GM19023 (cell line): ENCODE measurements around the gene TMCC1.
"Not testable (repeated sequence)": the region's sequence is repeated elsewhere in the genome, so short reads cannot be mapped to it uniquely, and the experiment has no call there.

ENCODE experiments used
- ATAC-seq: cut with Tn5 transposase; IDR thresholded peaks from one replicate; pipeline ENCODE4 v1.9.1; 2021; ENCODE audit warnings: mild to moderate bottlenecking, moderate library complexity; ENCODE audit not compliant: unreplicated experiment

Gene TMCC1

DNA sequence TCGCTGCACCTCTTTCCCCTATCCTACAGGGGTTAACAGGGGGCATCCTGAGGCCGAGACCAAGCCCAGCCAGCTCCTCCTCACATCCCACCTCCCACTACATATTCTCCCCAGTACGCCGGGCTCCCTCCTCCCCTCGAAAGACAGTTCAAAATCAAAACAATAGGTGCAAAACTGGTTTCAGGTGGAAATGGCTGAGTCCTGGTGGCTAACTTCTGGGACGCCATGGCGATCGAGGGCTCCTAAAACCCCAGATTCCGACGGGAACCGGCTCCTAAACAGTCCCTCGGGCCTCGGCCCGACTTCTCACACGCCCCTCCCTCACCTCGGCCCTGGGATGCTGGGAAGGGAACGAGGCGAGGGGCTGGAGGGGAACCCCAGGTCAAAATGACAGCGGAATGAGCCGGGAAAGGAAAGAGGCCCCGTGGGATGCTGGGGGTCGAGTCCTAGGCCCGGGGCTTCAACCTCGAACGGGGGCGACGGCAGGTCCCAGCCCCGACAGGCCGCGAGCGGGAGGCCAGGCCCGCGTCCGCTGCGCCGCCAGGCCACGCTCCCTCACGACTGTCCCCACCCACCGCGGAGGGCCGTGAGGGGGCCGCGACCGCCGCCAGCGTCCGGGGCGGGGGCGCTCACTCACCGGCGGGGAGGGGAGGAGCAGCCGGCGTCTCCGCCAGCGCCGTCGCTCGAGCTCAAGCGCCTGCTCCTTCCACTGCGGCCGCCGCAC, 492 bp downstream of the TMCC1 start:
- peak; percentile 79 for ATAC-seq

DNA sequence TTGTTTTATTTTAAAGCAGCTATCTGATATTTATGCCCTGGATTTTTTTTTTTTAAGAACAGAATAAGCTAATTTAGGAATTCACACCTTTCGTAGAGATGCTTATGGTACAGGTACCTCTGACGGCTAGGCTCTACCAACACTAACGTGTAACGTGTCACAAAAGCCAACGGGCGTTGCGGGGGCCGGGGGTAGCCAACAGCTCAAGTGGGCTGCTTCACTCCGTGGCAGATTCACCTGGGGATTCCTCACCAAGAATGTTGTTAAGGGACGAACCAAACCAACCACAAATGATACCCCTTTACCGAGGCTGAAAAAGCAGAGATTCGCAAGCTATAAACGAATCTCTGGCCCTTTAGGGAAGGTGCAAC, 1.0 kb downstream of the TMCC1 start:
- ATAC-seq: no peak

DNA sequence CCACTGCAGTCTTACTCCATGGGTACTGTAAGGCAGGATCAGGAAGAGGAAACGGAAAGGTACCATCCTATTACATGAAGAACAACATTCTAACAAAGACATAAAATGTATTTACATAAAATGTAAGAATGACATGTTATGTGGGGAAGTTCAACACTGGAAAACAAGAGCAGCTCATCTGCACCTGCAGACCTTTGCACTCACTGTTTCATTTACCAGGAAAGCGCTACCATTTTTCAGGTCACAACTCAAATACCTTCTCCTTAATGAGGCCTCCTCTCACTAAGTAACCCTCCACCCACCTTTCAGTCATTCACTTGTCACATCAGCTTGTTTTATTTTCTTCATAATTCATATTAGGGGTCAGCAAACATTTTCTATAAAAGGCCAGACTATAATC, 2.6 kb downstream of the TMCC1 start:
- no peak for ATAC-seq

DNA sequence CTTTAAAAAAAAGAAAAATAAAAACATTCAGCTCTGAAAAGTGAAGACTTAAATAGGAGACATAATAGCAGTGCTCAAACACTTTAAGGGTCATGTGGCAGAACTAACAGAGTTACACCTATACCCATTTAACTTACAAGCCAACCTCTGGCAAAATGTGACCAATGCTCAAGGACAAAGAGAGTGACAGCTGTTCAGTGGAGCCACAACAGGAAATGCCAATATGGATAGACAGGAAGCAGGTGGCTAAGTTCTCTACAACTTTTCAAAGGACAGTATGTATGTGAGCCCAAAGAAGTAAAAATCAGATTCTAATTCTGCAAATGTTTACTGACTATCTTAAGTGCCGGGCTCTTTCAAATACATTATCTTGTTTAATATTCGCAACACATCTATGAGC, 3.4 kb downstream of the TMCC1 start:
- no peak for ATAC-seq

DNA sequence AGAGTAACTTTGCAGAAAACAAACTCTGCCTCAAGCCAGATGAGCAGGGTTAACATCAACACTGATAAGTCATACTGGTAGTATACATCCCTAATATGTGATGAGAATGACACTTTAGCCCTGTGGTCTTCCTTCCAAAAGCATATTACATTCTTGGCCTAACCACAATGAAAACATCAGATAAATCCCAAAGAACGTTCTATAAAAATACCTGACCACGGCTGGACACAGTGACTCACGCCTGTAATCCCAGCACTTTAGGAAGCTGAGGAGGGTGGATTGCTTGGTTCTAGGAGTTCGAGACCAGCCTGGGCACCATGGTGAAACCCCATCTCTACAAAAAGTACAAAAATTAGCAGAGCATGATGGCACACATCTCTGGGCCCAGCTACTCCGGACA, 4.7 kb downstream of the TMCC1 start:
- no peak for ATAC-seq

DNA sequence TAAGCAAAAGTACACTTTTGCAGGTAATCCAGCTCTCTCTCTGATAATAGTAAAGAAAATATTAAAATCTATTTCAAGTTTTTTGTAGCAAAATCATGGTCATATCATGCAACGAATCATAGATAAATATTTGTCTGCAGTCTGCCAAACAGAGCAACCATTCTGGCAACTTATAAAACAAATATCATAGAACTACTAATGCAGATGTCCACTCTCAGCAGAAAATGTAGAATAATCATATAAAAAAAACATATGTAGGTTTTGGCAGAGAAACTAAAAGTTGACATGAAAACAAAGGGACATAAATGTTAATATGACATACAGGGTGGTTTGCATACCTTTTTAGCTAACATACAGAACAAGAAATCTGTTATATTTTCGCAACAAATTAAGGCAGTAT, 12.2 kb downstream of the TMCC1 start:
- ATAC-seq: no peak

DNA sequence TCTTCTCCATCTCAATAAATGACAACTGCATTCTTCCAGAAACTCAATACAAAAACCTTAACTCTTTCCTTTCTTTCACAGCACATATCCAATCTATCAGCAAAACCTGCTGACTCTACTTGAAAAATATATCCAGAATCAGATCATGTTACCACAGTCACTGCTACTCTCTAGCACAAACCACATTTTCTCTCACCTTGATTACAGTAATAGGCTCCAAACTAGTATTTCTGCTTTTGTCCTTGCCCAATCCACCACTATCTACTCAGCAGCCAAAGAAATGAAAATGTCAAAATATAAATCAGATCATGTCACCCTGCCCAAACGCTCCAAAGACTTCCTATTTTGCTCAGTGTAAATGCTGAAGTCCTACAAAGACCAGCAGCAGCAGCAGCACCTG, 15.2 kb downstream of the TMCC1 start:
- ATAC-seq: no peak

DNA sequence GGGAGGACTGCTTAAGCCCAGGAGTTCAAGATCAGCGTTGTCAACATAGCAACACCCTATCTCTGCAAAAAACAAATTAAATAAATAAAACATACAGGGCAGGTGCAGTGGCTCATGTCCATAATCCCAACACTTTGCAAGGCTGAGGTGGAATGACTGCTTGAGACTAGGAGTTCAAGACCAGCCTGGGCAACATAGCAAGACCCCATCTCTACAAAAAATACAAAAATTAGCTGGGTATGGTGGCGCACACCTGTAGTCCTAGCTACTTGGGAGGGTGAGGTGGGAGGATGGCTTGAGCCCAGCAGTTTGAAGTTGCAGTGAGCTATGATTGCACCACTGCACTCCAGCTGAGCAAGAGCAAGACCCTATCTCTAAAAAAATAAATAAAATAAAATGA, 19.0 kb downstream of the TMCC1 start:
- ATAC-seq: not testable (repeated sequence)

DNA sequence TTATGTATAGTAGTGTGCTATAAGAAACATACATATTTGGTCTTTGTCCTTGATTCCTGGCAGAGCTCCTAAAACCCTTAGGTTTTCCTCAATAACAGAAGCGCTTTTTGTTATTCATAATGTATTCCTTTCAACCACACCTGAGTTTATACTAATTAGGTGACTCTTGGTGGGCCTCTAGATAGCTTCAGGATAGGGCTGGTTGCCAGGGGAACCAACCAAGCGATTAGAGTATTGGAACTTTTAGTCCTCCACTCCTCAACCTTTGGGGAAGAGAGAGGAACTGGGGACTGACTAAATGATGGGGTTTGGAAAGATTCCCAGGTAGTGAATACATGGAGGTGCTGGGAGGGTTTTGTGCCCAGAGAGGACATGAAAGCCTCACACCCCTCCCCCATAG, 24.6 kb downstream of the TMCC1 start:
- no peak for ATAC-seq

DNA sequence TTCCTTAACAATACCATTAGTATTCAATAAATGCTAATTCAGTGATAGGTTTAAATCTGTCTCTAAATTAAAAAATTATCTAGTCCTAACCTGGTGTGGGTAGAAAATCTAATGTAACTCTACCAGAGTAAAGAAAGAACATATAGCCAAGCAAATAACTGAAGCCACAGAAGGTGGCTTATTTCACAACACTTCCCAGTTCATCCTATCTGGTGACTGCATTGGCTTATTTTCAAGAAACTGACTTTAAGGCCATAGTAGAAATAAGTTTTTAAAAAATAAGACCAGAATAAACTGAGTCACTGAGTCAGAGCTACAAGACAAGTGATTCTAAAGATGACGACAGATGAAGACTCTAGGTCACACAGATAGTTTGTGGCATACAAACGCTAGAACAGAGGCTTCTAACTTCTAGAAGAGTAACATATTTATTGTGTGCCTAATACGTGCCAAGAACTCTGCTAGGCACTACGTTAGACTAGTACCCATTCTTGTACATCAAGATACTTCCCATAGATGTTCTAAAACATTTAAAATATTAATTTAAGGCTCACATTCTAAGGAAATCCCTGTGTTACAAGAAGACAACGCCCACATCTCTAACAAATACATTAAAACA, 25.9 kb downstream of the TMCC1 start:
- no peak for ATAC-seq

DNA sequence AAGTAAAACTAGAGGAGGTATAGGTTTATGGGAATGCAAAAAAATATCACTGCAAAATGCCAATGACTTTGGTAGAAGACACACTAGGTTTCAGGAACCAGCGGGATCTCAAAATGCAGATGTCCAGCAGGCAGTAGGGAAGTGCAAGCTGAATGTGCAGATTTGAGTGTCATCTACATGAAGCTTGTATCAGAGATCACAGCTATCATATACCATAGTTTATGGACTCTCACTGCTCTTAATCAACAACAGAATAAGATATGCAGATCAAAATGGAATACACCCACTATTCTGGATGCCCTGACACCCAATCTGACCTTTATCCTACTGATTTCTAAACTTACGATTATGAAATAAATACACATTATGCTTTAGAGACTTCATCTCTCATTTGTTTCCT, 27.7 kb downstream of the TMCC1 start:
- ATAC-seq: no peak

DNA sequence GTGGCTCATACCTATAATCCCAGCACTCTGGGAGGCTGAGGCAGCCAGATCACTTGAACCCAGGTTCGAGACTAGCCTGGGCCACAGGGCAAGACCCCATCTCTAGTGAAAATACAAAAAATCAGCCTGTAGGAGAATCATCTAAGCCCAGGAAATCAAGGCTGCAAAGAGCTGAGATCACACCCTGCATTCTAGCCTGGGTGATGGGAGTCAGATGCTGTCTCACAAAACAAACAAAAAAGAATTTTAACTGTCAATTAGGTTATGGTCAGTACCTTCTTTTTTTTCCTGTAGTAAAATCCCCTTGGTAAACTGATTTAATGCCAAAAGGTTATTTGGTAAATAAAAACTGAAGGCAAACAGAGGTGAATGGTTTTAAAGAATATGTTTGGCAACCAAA, 29.0 kb downstream of the TMCC1 start:
- ATAC-seq: no peak

DNA sequence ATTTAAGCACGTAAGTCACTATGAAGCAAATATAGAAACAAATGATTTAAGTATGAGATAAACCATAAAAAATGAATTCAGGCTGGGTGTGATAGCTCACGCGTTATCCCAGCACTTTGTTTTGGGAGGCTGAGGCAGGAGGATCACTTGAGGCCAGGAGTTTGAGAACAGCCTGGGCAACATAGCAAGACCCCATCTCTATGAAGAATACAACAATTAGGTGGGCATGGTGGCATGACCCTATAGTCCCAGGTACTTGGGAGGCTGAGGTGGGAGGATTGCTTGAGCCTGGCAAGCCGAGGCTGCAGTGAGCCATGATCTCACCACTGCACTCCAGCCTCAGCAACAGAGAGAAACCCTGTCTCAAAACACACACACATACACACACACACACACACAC, 34.2 kb downstream of the TMCC1 start:
- no peak for ATAC-seq

DNA sequence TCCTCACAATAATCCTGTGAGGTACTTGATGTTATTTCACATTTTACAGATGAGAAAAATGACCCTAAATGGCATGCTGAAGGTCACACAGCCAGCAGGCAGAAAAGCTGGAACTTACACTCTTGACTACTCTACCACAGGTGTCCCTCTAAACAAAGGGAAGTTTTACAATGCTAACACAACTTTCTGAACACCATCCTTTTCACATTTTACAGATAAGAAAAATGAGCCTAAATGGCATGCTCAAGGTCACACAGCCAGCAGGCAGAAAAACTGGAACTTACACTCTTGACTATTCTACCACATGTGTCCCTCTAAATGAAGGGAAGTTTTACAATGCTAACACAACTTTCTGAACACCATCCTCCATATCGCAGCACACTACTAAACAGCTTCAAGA, 35.6 kb downstream of the TMCC1 start:
- ATAC-seq: no peak

DNA sequence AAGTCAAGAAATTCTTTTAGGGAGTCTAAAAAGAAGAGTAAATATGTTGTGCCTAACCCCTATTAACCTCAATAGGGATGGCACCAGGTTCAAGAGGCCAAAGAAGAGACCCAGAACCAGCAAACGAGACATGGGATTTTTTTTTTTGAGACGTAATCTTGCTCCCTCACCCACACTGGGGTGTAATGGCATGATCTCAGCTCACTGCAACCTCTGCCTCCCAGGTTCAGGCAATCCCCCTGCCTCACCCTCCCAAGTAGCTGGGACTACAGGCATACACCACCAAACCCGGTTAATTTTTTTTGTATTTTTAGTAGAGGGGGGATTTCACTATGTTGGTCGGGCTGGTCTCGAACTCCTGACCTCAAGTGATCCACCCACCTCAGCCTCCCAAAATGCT, 36.7 kb downstream of the TMCC1 start:
- ATAC-seq: not testable (repeated sequence)

DNA sequence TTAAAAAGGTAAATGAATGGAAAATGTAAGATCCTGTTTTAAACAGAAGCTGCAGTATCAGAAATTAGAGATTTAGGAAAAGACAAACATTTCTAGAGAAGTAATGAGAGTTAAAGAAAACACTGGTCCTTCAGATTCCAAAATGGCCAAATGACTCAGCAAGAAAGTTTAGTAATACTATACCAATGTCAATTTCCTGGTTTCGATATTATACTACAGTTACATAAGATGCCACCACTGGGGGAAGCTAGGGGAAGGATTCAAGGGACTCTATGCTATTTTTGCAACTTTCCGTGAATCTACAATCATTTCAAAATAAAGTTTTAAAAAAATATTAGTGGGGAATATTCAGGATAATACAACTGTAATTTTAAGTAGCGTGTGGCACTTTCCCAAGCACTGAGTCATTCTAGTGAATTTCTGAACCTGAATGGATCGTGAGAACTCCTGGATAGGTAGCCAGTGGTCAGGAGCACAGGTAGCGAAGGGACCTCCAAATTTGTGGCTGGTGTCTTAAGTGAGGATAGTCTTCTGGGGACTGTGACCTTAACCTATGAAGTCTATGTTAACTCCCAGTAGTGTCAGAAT, 37.6 kb downstream of the TMCC1 start:
- ATAC-seq: no peak

DNA sequence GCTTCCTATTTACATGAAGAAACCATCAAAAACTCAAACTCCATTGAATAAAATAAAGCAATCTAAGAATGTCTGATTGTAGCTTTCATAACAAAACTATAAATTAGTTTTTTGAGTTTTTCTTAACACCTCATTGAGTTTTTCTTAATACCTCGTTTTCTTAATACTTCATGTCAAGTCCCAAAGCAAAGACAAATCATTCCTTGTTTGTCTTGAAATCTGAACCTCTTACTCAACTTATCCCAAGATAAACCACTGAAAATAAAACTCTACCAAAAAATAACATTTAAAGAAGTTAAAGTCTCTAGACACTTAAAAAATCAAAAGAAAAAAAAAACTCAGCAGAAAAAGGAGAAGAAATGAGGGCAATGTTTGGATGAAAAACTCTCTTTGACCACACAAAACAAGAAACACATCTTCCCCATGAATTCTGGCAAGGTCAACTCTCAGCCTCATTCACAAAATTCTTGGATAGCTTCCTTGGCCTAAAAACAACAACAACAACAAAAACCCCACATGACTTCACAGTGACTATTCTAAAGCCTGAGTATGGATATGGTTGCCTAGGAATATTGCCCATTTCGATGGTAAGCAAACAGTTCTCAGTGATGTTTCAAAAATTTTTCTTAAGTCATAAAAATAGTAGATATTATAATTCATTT, 38.2 kb downstream of the TMCC1 start:
- no peak for ATAC-seq

DNA sequence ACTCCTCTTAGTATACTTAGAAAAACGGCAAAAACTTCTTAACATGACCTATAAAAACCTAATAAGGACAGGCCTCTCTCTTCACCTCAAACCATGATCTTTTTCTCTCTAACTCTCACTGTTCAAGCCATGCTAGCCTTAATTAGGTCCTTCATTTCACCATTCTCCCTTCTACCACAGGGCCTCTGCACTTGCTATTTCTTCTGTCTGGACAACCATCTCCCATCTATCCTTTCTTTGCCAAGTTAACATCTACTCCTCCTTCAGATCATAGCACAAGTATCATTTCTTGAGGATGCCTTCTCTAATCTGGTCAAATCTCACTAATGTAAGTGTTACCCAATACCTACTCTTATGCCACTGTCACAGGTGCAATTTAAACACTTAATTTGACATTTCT, 39.1 kb downstream of the TMCC1 start:
- ATAC-seq: no peak

DNA sequence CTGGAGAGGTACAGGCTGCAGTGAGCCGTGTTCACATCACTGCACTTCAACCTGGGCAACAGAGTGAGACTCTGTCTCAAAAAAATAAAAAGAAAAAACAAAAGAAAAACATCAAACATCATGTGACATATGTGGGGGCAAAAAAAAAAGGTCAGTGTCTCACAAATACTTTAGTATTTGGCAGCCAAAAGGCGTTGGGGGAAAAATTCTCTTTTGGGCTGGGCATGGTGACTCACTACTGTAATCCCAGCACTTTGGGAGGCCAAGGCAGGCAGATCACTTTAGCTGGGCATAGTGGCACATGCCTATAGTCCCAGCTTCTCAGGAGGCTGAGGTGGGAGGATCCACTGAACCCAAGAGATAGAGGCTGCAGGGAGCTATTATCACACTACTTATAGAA, 47.6 kb downstream of the TMCC1 start:
- ATAC-seq: no peak

DNA sequence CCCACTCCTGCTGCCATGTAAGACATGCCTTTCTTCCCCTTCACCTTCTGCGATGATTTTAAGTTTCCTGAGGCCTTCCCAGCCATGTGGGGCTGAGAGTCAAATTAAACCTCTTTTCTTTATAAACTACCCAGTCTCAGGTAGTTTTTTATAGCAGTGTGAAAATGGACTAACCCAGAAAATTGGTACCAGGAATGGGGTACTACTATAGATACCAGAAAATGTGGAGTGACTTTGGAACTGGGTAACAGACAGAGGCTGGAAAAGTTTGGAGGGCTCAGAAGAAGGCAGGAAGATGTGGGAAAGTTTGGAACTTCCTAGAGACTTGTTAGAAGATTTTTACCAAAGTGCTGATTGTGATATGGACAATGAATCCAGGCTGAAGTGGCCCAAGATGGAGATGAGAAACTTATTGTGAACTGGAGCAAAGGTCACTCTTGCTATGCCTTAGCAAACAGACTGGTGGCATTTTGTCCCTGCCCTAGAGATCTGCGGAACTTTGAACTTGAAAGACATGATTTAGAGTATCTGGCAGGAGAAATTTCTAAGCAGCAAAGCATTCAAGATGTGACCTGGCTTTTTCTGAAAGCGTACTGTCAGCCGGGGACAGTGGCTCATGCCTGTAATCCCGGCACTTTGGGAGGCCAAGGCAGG, 52.7 kb downstream of the TMCC1 start:
- no peak for ATAC-seq

DNA sequence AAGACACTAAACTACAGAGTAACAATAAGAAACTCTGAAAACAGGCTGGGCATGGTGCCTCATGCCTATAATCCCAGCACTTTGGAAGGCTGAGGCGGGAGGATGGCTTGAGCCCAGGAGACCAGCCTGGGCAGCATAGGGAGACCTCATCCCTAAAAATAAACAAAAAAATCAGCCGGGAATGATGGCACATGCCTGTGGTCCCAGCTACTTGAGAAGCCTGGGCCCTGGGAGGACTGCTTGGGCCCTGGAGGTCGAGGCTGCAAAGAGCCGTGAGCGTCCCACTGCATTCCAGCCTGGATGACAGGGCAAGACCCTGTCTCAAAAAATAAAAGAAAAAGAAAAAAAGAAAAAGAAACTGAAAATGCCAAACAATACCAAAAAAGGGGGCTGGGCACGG, 55.4 kb downstream of the TMCC1 start:
- ATAC-seq: no peak
